Measurements from ENCODE around the gene LCE1F.

Gene LCE1F

DNA sequence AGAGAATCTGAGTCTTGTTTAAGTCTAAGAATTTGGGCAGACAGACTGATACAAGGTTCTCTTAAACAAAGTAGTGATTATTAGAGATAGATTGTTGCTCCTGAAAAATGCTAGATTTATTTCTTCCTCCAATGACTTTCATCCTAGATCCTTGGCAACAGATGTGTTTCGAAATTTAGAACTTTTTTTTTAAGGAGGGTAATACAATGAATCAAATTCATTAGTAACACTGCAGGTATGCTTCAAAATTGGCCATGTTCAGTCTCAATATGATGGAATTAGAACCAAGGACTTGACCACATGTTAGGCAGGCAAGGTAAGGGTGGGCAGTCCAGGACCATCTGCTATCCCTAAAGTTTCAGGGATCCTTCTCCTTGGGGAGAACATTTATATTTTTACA is 4.5 kb upstream of the LCE1F start:
- DNase-seq (ENCODE audit: extremely low read depth in 1 of 2, low read depth in 1 of 2): no peak

DNA sequence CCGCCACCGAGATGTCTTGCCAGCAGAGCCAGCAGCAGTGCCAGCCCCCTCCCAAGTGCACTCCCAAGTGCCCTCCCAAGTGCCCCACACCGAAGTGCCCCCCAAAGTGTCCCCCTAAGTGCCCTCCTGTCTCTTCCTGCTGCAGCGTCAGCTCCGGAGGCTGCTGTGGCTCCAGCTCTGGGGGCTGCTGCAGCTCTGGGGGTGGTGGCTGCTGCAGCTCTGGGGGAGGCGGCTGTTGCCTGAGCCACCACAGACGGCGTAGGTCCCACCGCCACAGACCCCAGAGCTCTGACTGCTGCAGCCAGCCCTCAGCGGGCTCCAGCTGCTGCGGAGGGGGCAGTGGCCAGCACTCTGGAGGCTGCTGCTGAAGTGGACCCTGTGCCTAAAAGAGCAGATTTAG is 1.4 kb downstream of the LCE1F start:
- DNase-seq (ENCODE audit: extremely low read depth in 1 of 2, low read depth in 1 of 2): no peak

- no peak for DNase-seq (ENCODE audit: extremely low read depth in 1 of 2, low read depth in 1 of 2)
Observed at GRCh38 chr1:152777510-152778137, 2.7 kb downstream of the LCE1F start.

DNA sequence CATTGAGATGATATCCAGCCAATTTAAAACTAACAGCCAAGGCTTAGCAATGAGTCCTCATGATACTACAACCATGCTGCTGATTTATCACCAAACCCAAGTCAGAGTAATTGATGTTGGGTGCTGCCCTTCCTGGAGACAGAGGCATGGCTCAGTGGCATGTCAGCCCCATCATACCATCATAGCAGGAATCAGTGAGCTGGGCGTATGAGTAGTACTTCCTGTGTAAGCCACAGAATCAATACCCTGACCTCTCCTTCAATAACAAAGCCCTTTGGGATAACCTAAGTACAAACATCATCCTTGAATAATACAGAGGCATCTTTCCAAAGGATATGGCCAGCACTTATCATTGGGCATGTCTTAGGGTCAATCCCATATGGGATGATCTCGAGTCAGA is 8.2 kb downstream of the LCE1F start:
- DNase-seq (ENCODE audit: extremely low read depth in 1 of 2, low read depth in 1 of 2): no peak

DNA sequence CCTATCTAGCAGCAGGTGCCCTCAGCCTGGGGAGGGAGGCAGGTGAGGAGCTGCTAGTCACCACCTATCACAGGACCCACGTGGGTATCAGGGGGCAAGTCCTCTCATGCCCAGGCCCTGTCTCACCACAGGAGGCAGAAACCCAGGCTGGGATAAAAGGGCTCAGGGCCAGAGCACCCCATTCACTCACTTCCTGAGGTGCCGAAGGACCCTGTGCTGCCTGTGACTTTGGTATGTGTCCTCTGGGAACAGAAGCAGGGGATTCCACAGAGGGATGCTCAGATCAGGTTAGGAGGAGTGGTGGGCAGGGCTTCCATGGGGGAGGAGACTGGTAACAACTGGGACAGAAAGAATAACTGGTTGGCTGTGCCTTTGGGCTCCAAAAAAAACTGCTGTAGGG is 11.1 kb downstream of the LCE1F start, which contains the start of gene LCE1E:
TSS of gene LCE1E (plus strand) at position 181 of the 400 bp plus-strand sequence. CDS start 1,043 bp downstream, outside the sequence.
- no peak for DNase-seq (ENCODE audit: extremely low read depth in 1 of 2, low read depth in 1 of 2)

DNA sequence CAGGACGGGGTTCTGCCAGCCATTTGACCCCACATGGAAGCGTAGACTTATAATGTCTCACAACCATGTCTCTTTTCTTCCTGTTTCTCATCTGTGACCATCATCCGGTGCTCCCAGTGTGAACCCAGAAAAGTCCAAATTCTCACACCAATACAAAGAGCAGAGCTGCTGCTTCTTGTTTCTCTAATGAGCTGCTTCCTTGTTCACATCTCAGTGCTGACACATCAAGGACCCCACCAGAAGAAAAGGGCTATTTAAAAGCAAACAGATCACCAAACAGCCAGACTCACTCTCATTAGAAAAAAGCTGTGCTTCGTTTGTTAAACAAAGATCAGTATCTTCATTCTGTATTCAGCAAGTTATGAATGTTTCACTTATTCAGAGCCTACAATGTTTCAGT is 20.7 kb downstream of the LCE1F start:
- DNase-seq (ENCODE audit: extremely low read depth in 1 of 2, low read depth in 1 of 2): no peak

DNA sequence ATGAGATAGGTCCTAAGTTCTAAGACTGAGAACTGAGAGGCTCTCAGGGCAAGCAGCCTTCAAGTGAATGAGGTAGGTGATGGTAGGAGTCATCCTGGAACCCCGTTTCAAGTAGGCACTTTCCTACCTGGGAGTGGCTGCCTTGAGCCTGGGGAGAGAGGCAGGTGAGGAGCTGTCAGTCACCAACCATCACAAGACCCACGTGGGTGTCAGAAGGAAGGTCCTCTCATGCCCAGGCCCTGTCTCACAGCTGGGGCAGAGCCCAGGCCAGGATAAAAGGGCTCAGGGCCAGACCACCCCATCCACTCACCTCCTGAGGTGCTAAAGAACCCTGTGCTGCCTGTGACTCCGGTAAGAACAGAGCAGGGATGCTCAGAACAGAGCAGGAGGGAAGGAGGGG is 21.5 kb downstream of the LCE1F start, which contains the start of gene LCE1D:
TSS of gene LCE1D (plus strand) at position 301 of the 400 bp plus-strand sequence. CDS start 1,074 bp downstream, outside the sequence.
- no peak for DNase-seq (ENCODE audit: extremely low read depth in 1 of 2, low read depth in 1 of 2)

- DNase-seq (ENCODE audit: extremely low read depth in 1 of 2, low read depth in 1 of 2): no peak
Observed at GRCh38 chr1:152801333-152801732, 26.4 kb downstream of the LCE1F start.

GRCh38 chr1:152806576-152806975 is 31.6 kb downstream of the LCE1F start, which contains the start of gene LCE1C:
LCE1C (minus strand) TSS chr1:152806651; CDS start chr1:152805478, 1,173 bp downstream.
- DNase-seq (ENCODE audit: extremely low read depth in 1 of 2, low read depth in 1 of 2): no peak

DNA sequence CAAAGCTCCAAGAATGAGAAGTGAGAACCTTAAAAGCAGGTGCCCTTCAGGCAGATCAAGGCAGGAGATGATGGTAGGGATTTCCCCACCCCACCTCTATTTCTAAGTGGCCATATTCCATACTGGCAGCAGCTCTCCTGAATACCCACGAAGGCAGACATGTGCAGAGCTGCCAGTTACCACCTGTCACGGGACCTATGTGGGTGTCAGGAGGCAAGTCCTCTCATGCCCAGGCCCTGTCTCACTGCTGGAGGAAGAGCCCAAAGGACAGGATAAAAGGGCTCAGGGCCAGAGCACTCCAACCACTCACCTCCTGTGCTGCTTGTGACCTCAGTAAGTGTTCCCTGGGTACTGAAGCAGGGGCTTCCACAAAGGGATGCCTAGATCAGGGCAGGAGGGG is 36.1 kb downstream of the LCE1F start:
- no peak for DNase-seq (ENCODE audit: extremely low read depth in 1 of 2, low read depth in 1 of 2)

GRCh38 chr1:152811671-152812070 is 36.7 kb downstream of the LCE1F start, which contains the start of gene LCE1B:
LCE1B (plus strand) TSS chr1:152811971; CDS start chr1:152812447, 476 bp downstream.
- DNase-seq (ENCODE audit: extremely low read depth in 1 of 2, low read depth in 1 of 2): no peak

GRCh38 chr1:152817309-152817708 is 42.4 kb downstream of the LCE1F start:
- no peak for DNase-seq (ENCODE audit: extremely low read depth in 1 of 2, low read depth in 1 of 2)

GRCh38 chr1:152823294-152823693 is 48.4 kb downstream of the LCE1F start:
- no peak for DNase-seq (ENCODE audit: extremely low read depth in 1 of 2, low read depth in 1 of 2)

GRCh38 chr1:152824964-152825363 is 50.0 kb downstream of the LCE1F start:
- no peak for DNase-seq (ENCODE audit: extremely low read depth in 1 of 2, low read depth in 1 of 2)

Data from activated CD8-positive, alpha-beta memory T cell treated with anti-CD3 and anti-CD28 coated beads for 1 hour (primary cell).